Ovary (tissue), 3 donors: ENCODE results near the gene MAP1LC3B.

Experiments used
- EP300 ChIP-seq: sonication (generic); formaldehyde crosslinking; IDR thresholded peaks from one replicate; pipeline ENCODE4 v1.6.1; 2017; ENCODE audit warnings: antibody characterized with exemption
- POLR2A ChIP-seq: fragments of 450-650 bp; IDR thresholded peaks from one replicate; pipeline ENCODE4 v1.6.1; 2017; ENCODE audit warnings: antibody characterized with exemption, mild to moderate bottlenecking, moderate library complexity
- TF ChIP-seq, protein P1 (sequence below), 3 donors: fragments of 450-650 bp in 2 of 3; fragments of 200-600 bp in 1 of 3; IDR thresholded peaks; one replicate each; pipeline versions ENCODE4 v1.5.1 to v1.8.0; 2016 to 2022; ENCODE audit warnings: antibody characterized with exemption in 3 of 3, mild to moderate bottlenecking in 1 of 3
- donor health status: DM: no; HTN: no; CAD: no.

DNA sequence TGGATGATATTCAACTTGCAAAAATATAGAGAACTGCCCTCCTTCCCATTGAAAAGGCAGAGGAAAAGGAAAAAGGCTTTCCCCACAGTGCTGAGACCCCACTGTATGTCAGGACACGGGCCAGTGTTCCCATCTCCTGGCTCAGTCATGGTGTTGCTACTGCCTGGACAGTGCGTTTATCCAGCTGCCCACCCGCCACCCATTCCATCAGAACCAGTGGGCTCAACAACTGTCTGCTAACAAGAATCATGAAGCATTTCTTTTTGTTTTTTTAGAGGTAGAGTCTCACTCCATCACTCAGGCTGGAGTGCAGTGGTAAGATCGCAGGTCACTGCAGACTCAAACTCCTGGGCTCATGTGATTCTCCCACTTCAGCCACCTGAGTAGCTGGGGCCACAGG is 19.8 kb upstream of the MAP1LC3B start:
- TF ChIP-seq, protein P1, sequence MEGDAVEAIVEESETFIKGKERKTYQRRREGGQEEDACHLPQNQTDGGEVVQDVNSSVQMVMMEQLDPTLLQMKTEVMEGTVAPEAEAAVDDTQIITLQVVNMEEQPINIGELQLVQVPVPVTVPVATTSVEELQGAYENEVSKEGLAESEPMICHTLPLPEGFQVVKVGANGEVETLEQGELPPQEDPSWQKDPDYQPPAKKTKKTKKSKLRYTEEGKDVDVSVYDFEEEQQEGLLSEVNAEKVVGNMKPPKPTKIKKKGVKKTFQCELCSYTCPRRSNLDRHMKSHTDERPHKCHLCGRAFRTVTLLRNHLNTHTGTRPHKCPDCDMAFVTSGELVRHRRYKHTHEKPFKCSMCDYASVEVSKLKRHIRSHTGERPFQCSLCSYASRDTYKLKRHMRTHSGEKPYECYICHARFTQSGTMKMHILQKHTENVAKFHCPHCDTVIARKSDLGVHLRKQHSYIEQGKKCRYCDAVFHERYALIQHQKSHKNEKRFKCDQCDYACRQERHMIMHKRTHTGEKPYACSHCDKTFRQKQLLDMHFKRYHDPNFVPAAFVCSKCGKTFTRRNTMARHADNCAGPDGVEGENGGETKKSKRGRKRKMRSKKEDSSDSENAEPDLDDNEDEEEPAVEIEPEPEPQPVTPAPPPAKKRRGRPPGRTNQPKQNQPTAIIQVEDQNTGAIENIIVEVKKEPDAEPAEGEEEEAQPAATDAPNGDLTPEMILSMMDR (IDR thresholded peaks at IDR 0.05), result no peak
- no peak for TF ChIP-seq POLR2A
- TF ChIP-seq EP300, result no peak
